Stimulated activated CD4-positive, alpha-beta T cell treated with anti-CD3 and anti-CD28 coated beads, Interleukin-12 subunit alpha, Interleukin-12 subunit beta, amount 100 ng/mL, for 24 hours (primary cell): ENCODE results near the gene ZNF74.

Experiments used
- DNase-seq, 2 experiments: peaks; one replicate each; pipeline ENCODE4 v3.0.0-alpha.2; 2020; ENCODE audit warnings: low read depth in 2 of 2

The ZNF74 gene

GRCh38 chr22:20420157-20420842 lies 26.3 kb downstream of the ZNF74 start:
- no peak for DNase-seq

- no peak for DNase-seq
Observed at GRCh38 chr22:20421507-20421874, 27.5 kb downstream of the ZNF74 start.

DNA sequence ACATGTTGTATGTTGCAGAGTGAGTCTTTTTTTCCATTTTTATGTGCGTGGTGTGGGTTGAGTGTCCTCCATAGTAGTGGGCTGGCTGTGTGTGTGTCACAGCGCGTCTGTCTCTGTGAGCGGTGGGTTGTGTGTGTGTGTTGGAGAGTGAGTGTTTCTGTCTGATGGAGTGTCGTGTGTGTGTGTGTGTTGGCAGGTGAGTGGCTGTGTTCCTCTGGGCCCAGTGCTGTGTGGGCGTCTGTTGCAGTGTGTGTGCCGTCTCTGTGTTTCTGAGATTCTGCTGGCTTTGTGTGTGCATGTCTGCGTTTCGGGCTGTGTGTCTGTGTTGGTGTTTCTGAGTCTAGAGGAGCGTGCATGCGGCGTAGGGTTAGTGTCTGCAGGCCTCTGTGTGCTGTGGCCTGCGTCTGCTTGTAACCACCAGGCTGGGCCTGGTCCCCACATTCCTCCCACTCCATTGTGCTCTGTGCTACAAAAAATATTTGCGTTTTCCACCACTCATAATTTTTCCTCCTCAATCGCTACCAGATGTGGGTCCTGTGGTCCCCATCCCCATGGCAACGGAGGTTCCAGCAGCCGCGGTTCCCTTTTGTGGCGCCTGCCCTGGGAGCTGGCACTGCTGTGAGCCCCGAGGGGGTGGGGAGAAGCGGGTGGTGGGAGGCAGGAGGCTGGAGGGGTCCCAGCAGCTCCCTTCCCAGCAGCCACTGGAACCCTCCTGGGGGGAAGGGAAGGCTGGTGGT lies 28.5 kb downstream of the ZNF74 start:
- no peak for DNase-seq

GRCh38 chr22:20423008-20423905 lies 29.3 kb downstream of the ZNF74 start:
- no peak for DNase-seq

GRCh38 chr22:20423906-20424551 lies 30.1 kb downstream of the ZNF74 start:
- no peak for DNase-seq

- no peak for DNase-seq
Observed at GRCh38 chr22:20424568-20424931, 30.6 kb downstream of the ZNF74 start.

- DNase-seq, result no peak
Observed at GRCh38 chr22:20424932-20425565, 31.1 kb downstream of the ZNF74 start.

DNA sequence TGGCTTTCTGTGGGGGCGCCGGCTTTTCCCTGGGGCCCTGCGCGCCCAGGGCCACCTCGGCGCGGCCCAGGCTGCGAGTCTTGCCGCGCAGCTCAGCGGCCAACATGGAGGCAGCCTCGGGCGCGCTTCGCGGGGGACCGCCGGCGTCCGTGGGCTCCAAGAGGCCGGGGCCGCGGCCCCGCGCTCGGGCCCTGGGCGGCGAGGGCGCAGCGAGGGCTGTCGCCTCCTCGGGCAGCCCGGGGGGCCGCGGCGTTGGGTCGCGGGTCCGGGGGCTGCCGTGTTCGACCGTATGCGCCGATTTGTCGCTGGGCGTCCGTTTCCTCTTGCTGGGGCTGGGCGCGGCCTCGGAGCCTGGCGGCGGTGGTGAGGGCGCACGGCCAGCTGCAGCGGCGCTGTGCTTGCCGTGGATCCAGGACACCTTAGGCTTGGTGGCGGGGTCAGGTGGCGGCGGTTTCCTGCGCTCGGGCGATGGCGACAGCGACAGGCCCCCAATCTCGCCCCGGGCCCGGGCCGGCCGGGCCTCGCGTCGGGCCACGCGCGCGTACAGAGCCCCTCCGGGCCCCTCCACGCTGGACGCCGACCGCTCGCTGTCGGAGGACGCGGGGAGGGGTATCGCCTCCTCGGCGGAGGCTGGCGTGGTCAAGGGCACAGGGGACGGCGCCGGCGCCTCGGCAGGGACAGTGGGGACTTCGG lies 31.8 kb downstream of the ZNF74 start:
- no peak for DNase-seq

DNA sequence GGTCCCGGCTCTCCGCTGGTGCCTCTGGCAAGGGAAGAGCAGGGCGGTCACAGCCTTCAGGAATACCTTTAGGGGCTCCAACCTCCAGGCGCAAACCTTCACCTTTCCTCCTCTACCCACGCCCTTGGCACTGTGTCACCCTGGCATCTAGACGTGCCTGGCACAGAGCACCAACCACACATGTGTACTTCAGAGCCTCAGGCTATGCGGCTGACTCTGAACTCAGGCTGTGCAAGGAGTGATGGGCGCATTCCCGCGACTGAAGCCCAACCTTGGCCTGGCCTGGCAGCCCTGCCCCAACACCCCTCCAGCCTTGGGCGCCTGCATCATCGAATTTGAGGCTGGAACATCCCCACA lies 32.3 kb downstream of the ZNF74 start:
- DNase-seq, result no peak

DNA sequence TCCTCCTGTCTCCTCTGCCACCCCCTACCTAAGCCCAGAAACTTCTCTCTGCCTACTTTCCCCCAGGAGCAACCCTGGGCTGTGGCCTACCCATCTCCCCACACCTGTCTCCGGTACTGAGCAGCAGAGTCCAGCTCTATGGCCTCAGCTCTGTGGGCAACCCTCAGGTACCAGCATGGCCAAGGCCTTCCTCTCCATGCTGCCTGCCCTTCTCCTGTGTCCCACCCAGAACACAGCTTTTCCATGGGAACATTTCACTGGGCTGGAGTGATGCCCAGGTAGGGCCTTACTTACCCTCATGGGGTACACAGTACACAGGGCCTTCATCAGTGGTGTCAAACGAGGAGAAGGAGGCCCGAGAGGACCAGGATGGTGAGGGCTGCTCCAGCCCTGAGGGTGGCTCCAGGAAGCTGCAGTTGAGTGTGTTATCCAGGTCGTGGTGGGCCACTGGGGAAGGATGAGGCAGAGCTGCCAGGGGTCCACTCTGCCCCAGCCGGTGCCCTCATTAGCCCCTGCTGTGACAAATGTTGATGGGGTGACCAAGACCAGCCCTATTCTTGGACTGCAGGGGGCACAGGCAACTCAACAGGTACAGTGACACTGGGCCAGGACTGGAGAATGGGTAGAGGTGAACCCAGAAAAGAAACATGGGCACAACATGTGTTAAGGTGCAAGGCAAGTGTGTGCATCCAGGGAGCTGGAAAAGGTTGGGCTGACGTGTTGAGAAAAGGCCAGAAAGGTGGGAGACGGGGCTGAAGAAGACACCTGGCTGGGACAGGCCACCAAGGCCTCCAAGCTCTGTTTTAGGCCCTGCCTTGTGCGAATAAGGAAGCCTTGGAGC lies 33.4 kb downstream of the ZNF74 start:
- no peak for DNase-seq

DNA sequence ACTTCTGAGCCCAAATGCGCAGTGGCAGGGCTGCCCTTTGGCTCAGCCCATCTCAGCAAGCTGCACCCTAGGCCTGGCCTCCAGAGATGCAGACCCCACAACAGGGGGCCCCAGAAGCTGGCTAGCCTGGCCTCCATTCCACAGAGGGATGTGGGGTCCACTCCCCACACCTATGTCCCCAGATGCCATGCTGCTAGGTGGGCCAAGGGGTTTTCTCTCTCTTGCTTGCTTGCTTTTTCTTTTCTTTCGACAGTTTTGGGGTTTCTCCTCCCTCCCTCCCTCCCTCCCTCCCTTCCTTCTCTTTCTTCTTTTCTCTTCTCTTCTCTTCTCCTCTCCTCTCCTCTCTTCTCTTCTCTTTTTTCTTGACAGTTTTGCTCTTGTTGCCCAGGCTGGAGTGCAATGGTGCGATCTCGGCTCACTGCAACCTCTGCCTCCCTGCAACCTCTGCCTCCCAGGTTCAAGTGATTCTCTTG lies 34.0 kb downstream of the ZNF74 start:
- no peak for DNase-seq

DNA sequence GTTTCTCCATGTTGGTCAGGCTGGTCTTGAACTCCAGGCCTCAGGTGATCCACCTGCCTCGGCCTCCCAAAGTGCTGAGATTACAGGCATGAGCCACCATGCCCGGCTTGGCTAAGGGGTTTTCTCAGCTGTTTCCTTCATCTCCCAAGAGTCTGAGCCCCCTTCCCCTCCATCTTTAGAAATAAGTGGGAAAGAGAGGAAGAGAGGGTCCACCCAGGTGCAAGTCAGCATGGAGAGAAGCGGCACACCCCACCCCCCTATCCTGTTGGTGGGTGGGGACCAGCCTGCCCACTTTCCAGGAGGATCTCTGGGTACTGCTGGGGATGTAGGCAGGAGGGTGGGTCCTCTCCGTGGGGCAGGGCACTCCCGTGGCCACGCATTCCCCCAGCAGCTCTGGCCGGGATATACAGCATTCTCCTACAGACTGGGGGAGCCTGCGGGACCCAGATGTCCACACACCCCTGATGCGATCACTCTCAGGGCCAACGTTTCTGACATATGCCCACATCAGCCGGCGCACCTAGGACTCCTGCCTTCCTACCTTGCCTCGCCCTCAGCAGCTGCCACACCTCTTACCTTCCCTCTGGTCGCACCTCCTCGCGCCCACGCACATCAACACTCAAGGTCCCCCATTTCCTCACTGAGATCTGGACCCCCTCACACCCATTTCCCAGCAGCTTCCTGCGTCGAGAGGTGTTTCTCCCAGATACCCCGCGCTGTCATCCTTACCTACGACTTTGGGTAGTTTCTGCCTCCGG lies 34.7 kb downstream of the ZNF74 start:
- no peak for DNase-seq

DNA sequence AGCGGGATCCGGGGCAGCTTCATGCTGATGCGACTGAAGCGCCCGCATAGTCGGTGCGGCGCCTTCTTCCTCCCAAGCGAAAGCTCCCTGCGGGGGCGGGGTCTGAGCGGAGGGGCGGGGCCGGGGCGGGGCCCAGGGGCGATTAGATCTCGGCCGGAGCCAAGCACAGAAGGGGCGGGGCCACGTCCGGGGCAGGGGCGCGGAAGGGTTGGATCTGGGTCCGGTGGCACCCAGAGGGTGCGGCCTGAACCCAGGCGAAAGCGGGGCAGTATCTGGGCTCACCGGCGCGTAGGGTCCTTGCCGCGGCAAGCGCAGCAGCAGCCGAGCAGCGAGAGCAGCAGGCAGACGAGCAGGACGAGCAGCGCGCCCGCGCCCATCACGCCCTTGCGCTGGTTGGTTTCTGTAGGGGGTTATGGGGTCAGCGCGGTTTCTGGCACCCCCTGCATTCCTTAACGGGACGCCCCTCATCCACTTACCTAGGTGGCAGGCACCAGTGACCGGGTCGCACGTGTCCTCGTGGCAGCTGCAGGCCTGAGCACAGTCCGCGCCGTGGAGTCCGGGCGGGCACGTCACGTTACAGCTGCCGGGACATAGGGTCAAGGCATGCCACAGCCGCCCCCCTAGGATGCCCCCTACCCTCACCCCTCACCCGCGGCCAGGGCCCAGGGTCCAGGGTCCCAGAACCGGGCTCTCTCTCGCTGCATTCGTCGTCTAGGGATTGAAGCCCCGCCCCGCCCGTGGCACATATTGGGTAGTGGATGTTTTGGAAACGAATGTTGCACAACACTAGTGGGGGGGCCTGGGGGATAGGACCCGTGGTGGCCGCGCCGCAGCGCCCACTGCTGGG lies 35.5 kb downstream of the ZNF74 start:
- peak; percentile 51 to 76 for DNase-seq

DNA sequence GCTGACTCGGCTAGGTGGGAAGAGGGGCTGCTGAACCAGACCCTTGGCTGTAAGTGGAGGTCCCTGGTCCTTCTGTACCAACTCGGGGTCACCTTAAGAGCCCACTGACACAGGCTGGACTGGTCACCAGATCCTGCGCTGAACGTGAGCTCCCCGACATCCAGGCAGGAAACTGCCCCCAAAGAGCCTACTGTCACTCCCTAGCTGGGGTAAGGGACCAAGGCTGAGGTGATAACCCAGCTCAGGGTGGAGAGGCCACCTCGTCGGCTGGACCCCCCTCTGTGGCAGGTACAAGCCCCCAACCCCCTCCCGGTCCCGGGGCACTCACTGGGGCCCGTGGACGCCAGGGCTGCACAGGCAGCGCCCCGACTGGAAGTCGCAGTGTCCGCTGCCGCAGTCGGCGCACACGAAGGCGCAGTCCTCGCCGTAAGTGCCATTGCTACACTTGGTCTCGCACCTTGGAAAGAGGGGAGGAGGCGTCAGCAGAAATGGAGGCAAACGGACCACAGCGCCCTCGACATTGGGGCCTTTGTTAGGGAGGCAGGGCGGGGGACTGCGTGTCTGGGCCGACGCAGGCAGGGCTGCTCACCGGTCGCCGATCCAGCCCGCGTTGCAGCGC lies 36.3 kb downstream of the ZNF74 start:
- DNase-seq, result no peak

DNA sequence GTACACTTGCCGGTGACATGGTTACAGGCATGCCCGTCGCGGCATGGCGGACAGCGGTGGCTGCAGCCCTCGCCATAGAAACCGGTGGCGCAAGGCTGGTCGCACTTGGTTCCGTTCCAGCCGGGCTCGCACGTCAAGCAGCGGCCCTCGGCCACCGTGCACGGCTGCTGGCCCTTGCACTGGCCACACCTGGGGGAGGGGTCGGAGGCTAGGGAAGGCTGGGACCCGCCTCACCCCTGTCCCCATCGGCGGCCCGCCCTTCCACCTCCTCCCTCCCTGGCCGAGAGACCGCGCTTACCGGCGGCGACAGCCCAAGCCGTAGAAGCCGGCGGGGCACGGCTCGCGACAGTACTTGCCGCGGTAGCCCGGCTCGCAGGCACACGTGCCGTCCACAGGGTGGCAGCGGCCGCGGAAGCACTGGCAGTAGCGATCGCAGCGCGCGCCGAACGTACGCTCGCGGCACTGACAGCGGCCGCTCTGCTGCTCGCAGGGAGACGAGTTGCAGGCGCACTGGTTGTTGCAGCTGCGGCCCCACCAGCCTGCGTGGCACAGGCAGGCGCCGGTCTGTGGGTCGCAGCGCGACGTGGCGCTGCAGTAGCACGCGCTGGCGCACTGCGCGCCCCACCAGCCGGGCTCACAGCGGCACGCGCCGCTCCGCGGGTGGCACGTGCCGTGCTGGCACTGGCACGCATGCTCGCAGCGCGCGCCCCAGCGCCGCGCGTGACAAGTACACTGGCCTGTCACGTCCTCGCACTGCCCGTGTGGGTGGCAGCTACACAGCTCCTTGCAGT lies 37.0 kb downstream of the ZNF74 start:
- DNase-seq, result peak in 1 of 2 experiments; percentile 47

DNA sequence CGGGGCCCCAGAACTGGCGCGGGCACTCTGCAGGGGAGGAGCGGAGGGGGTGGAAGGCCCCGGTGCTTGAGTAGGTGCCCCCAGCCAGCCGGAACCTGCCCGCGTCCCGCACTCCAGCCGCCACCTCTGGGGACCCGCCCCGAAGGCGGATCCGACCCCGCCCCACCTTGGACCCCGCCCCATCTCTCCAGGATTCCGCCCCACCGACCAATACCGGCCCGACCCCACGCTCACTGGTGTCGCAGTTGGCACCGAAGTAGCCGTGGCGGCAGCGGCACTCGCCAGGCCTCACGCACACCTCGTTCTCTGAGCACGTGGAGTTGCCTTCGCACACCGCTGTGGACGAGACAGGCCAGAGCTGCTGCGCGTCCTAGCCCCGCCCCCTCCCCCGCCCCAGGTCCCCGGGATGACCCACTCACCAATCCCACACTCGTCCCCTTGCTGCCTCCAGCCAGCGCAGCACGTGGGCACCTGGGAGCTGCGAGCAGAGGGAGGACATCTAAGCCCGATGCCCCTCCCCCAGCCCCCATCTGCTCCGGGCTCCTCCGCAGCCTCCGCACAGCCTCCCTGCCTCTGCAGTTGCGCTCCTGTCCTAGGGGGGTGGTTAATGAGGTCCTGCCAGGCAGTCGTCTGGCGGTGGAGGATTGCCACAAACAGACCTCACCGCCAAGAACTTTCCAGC lies 37.7 kb downstream of the ZNF74 start:
- DNase-seq, result no peak
